Measurements from ENCODE around the gene PELO. TPM values are rescaled to one million over a fixed set of nuclear protein-coding genes. Genes with fewer than 3 reads are reported as not detected.

PELO gene
- total RNA-seq, 1 donor from 2014 or later = 82.4 TPM

DNA sequence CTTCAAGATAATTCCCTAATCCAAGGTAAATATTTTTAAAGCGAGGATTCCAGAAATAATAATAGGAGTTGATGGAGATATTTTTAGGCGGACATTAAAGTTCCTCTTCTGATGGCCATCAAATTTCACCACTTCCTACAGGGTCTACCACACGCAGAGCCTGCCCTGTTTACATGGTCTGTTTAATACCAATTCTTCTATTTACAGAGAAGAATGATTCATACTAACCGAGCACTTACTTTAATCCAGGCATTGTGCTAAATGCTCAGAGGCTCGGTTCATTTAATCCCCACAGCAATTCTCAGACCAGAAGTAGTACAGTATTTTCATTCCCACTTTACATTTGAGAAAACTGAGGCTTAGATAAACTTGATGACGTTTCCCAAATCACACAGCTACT lies 3.0 kb upstream of the PELO start:
- peaks cover 50% of the 10 kb centered on the region for H3K4me1 Mint-ChIP-seq (ENCODE audit: unreplicated experiment)
- TF ChIP-seq, protein P1, sequence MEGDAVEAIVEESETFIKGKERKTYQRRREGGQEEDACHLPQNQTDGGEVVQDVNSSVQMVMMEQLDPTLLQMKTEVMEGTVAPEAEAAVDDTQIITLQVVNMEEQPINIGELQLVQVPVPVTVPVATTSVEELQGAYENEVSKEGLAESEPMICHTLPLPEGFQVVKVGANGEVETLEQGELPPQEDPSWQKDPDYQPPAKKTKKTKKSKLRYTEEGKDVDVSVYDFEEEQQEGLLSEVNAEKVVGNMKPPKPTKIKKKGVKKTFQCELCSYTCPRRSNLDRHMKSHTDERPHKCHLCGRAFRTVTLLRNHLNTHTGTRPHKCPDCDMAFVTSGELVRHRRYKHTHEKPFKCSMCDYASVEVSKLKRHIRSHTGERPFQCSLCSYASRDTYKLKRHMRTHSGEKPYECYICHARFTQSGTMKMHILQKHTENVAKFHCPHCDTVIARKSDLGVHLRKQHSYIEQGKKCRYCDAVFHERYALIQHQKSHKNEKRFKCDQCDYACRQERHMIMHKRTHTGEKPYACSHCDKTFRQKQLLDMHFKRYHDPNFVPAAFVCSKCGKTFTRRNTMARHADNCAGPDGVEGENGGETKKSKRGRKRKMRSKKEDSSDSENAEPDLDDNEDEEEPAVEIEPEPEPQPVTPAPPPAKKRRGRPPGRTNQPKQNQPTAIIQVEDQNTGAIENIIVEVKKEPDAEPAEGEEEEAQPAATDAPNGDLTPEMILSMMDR (IDR thresholded peaks at IDR 0.05) = no peak
- H3K27me3 Mint-ChIP-seq (ENCODE audit: unreplicated experiment) = no peaks in the 10 kb centered on the region
- no peaks in the 10 kb centered on the region for H3K36me3 Mint-ChIP-seq (ENCODE audit: unreplicated experiment)
- H3K9me3 Mint-ChIP-seq (ENCODE audit: unreplicated experiment) = no peaks in the 10 kb centered on the region
- no peak for DNase-seq (ENCODE audit: extremely low spot score, unreplicated experiment)
- no peak overlapping the region for H3K4me3 Mint-ChIP-seq (ENCODE audit: unreplicated experiment)
- H3K27ac Mint-ChIP-seq (ENCODE audit: unreplicated experiment) = no peak overlapping the region

DNA sequence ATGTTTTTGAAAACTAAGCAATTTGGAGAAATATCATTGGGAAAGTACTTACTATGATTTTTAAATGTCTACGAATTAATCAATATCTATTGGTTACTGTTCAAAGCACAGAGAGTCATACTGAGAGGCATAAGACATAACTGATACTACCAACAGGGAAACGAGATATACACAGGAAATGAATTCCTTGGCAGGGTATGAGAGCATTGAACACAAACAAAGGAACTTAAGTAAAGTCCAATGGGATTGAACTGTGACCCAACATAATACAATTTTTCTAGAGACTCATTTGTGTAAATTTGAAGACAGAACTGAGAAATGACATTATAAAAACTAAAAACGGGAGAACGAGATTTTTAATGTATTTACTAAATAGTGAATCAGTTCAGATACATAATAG lies 1.3 kb upstream of the PELO start:
- DNase-seq (ENCODE audit: extremely low spot score, unreplicated experiment) = no peak

DNA sequence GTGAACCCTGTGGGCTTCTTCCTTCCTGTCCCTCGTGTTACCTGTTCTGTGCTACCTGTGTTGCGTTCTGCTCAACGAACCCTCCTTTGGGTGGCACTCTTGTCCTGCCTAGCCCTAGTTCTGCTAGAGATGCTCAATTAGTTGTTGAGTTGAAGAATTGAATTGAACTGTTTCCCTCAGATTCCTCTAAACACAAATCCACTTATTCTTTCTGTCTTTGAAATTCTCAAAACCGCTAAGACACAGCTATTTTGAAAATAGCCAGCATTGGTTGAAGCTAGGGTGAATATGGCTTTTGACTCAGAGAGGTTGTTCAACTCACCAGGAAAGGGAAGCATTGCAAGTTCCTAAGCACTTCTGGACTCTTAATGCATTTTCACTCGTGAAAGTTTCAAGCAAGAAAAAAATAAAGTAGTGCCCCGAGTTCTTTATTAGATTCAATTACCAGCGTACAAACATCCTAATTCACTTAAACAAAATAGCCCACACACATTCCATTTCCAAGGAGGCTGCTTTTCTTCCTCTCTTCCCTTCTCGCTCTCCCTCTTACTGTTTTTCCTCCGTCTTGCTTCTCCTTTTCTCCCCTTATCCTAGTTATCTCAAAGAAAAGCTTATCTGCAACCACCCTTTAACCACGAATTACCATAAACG lies 642 bp upstream of the PELO start:
- Mint-ChIP-seq H3K9me3 (ENCODE audit: unreplicated experiment) (no peaks in the 10 kb centered on the region), H3K36me3 (ENCODE audit: unreplicated experiment) (peaks cover 7% of the 10 kb centered on the region), H3K4me3 (ENCODE audit: unreplicated experiment) (peak overlapping the region; percentile 96), H3K27ac (ENCODE audit: unreplicated experiment) (peak overlapping the region; percentile 98), H3K4me1 (ENCODE audit: unreplicated experiment) (peaks cover 72% of the 10 kb centered on the region), H3K27me3 (ENCODE audit: unreplicated experiment) (no peaks in the 10 kb centered on the region)
- TF ChIP-seq, protein P1 (IDR thresholded peaks at IDR 0.05) = peak; percentile 51
- no peak for DNase-seq (ENCODE audit: extremely low spot score, unreplicated experiment)

More for the DNA sequence above, 1.3 kb upstream of the PELO start:
- no peak overlapping the region for H3K27ac Mint-ChIP-seq (ENCODE audit: unreplicated experiment)
- TF ChIP-seq, protein P1 (IDR thresholded peaks at IDR 0.05) = no peak
- H3K27me3 Mint-ChIP-seq (ENCODE audit: unreplicated experiment) = no peaks in the 10 kb centered on the region
- peaks cover 67% of the 10 kb centered on the region for H3K4me1 Mint-ChIP-seq (ENCODE audit: unreplicated experiment)
- peaks cover 7% of the 10 kb centered on the region for H3K36me3 Mint-ChIP-seq (ENCODE audit: unreplicated experiment)
- no peaks in the 10 kb centered on the region for H3K9me3 Mint-ChIP-seq (ENCODE audit: unreplicated experiment)
- H3K4me3 Mint-ChIP-seq (ENCODE audit: unreplicated experiment) = peak overlapping the region; percentile 12

DNA sequence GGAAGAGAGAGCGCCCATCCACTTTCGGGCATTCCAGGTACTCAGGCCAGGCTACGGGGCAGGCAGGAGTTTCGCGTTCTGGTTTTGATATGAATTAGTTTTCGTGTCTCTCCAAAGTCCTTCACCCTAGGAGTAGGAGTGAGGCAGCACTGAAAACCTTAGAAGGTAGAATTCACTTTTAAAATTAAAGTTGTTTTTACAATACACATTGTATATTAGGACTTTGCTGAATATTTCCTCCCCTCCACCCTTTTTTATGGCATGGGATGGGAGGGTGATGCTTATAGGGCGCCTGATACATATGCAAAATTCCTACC lies 747 bp downstream of the PELO start:
- no peaks in the 10 kb centered on the region for H3K9me3 Mint-ChIP-seq (ENCODE audit: unreplicated experiment)
- peaks cover 74% of the 10 kb centered on the region for H3K4me1 Mint-ChIP-seq (ENCODE audit: unreplicated experiment)
- peak overlapping the region; percentile 86 for H3K27ac Mint-ChIP-seq (ENCODE audit: unreplicated experiment)
- DNase-seq (ENCODE audit: extremely low spot score, unreplicated experiment) = no peak
- TF ChIP-seq, protein P1 (IDR thresholded peaks at IDR 0.05) = no peak
- peak overlapping the region; percentile 96 for H3K4me3 Mint-ChIP-seq (ENCODE audit: unreplicated experiment)
- H3K27me3 Mint-ChIP-seq (ENCODE audit: unreplicated experiment) = no peaks in the 10 kb centered on the region
- peaks cover 11% of the 10 kb centered on the region for H3K36me3 Mint-ChIP-seq (ENCODE audit: unreplicated experiment)

DNA sequence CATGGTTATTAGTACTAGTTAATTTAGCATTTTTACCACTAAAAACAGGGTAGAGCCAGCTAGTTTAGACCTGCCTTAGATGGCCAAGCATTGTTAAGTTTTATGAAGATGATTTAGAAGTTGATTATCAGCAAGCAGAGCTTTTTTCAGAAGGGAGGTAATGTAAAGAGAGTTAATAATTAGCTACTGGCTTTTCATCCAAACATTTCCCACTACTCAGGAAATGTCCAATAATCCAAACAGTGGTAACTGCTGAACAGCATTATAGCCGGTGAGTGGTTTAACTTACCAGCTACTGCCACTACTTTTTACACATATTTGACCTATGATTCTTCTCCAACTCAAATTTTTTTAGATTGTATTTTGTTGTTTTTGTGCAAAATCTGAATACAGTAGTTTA lies 1.7 kb downstream of the PELO start:
- TF ChIP-seq, protein P1 (IDR thresholded peaks at IDR 0.05) = no peak
- peaks cover 14% of the 10 kb centered on the region for H3K36me3 Mint-ChIP-seq (ENCODE audit: unreplicated experiment)
- no peaks in the 10 kb centered on the region for H3K9me3 Mint-ChIP-seq (ENCODE audit: unreplicated experiment)
- peak overlapping the region; percentile 96 for H3K4me3 Mint-ChIP-seq (ENCODE audit: unreplicated experiment)
- DNase-seq (ENCODE audit: extremely low spot score, unreplicated experiment) = no peak
- H3K27ac Mint-ChIP-seq (ENCODE audit: unreplicated experiment) = peak overlapping the region; percentile 86
- H3K4me1 Mint-ChIP-seq (ENCODE audit: unreplicated experiment) = peaks cover 73% of the 10 kb centered on the region
- no peaks in the 10 kb centered on the region for H3K27me3 Mint-ChIP-seq (ENCODE audit: unreplicated experiment)
